AG08395 (cell line): ENCODE results near the gene ENTPD8.
A peak's percentile ranks its signal among the peaks of the same experiment; 100 is the strongest.
"Not testable (repeated sequence)": the region's sequence is repeated elsewhere in the genome, so short reads cannot be mapped to it uniquely, and the experiment has no call there.

Experiments
- DNase-seq: peaks from one replicate; pipeline ENCODE4 v3.0.0; 2012; ENCODE audit warnings: mixed read lengths, low spot score

Gene ENTPD8

GRCh38 chr9:137476856-137477255 lies 35.7 kb upstream of the ENTPD8 start:
- no peak for DNase-seq

DNA sequence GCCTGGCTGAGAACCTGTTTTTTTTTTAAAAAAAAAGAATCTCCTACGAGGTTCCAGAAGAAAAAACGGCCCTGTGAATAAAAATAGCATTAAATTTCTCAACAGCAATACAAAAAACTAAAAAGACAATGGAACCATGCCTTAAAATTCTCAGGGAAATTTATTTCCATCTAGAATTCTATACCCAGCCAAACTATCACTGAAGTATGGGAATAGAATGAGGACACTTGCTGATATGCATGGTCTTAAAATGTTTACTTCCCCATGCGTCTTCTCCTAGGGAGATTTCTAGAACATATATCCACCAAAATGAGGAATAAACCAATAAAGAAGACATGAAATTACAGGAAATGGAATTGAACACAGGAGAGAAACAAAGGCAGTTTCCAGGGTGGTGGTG lies 34.5 kb upstream of the ENTPD8 start:
- DNase-seq: no peak

GRCh38 chr9:137474271-137474670 lies 33.1 kb upstream of the ENTPD8 start:
- no peak for DNase-seq

DNA sequence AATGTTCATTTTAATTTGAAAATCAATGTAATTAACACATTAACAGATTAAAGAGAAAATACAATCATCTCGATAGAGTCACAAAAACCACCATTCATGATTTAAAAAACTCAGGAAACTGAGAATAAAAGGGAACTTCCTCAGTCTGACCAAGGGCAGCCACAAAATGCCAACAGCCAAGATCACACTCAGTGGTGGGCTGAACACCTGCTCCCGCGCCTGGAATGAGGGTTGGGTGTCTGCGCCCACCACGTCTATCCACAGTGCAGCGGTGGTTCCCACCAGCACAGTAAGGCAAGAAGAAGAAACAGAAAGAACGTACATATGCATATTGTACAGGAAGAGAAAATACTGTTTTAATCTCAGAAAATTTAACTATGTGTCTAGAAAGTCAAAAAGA lies 29.6 kb upstream of the ENTPD8 start:
- DNase-seq: no peak

- DNase-seq: no peak
Measured at GRCh38 chr9:137467896-137468295, 26.7 kb upstream of the ENTPD8 start.

GRCh38 chr9:137467161-137467581 lies 26.0 kb upstream of the ENTPD8 start:
- DNase-seq: no peak

DNA sequence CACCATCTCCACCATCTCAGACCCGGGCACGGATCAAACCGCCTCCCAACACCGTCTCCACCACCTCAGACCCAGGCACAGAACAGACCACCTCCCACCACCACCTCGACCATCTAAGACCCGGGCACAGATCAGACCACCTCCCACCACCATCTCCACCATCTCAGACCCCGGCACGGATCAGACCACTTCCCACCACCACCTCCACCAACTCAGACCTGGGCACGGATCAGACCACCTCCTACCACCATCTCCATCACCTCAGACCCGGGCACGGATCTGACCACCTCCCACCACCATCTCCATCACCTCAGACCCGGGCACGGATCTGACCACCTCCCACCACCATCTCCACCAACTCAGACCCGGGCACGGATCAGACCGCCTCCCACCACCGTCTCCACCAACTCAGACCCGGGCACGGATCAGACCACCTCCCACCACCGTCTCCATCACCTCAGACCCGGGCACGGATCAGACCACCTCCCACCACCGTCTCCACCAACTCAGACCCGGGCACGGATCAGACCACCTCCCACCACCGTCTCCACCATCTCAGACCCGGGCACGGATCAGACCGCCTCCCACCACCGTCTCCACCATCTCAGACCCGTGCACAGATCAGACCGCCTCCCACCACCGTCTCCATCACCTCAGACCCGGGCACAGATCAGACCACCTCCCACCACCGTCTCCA lies 25.4 kb upstream of the ENTPD8 start:
- not testable (repeated sequence) for DNase-seq

DNA sequence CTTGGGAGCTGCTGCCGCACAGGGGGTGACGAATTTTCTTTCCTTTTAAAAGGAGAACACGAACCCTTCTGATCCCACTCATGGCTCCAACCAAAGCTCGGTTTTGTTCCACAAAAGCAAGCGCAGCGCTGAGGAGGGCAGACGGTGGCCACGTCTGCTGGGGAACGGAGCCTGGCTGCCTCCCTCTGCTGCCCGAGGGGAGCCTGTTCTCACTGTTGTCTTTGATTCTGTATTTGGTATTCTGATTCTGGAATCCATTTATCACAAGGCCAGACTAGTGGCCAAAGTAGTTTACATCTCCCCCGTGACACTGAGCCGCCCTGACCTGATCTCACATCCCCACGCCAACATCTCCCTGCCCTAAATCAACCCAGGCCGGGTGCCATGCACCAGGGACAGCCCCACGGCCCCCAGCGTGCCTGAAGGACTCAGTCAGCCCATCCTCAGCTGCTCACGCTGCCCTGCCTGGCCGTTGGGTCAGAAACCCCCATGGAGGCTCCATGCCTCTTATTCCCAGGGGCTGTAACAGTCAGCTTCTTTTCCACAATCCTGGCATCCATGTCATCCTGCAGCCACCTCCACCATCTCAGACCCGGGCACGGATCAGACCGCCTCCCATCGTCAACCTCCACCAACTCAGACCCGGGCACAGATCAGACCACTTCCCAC lies 24.7 kb upstream of the ENTPD8 start:
- no peak for DNase-seq

DNA sequence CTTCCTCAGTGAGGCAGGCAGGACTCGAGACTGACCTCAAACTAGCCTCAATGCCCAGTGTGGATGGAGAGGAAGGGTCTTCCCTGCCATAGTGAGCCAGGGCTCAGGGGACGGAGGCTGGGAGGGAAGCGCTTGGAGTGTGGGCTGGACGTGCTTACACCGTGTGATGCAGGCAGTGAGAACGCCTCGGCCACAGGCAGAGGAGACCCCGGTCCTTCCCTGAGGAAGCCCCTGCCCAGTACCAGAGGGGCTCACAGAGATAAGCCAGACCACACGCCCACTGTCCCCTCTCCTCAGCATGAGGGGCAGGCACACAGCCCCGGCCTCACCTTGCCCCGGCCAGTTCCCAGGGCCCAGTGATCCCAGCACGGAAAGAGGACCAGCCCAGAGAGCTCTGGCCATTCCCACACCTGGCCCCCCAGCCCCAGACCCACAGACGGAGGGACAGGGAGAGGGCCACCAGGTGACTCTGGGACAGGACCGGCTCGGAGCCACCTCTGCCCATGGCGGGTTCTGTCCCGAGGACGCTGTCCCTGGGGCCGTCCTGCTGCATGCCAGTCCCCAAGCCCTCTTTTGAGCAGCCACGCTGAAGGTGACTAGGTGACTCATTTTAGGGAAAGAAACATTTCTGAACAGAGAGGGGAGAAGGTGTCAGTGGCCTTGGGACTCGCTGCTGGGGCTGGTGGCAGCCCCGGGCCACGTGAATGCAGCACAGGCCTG lies 24.0 kb upstream of the ENTPD8 start:
- no peak for DNase-seq

DNA sequence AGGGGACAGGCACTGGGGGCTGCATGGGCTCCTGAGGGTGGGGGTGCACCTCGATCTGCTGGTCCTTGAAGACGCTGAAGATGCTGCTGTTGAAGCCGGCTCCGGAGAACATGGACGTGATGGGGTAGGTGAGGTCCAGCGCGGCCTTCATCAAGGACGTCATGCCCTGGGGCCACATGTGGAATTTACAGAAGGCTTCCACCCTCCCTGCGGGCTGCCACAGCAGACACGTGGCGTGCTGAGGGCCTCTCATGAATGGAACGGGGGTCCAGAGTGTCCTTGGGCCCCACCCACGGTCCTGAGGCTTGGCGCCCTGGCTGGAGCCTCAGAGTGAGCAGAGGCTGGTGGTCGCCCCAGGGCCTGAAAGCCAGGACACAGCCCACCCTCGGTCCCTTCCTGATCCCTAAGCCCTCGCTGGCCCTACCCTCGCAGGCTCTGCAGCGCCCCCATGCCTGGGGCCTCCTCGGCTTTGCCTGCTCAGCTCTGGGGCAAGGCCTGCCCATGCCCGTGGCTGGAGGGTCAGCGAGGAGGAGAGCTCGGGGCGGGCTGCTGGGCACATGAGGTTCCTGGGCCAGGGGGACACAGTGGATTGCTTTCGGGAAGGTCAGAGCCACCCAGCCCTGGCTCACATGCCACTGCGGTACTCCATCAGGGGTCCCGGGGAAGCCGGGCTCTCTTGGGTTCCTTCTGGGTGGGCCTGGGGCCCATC lies 23.3 kb upstream of the ENTPD8 start:
- DNase-seq: no peak

DNA sequence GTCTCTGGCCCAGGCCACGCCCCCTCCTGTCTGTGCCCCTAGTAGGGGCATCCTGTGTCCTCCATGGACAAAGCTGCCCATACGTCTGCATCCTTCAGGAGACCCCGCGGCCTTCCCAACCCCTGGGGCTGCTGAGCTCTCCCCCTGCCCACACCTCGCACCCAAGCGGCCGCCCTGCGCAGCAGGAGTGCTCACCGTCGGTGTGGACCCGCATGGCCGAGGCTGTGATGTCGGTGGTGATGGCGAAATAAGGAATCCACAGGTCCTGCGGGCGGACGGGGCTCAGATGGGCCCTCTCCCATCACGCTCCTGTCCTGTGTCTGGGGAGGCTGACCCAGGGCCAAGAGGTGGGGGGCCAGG lies 22.8 kb upstream of the ENTPD8 start:
- no peak for DNase-seq

- no peak for DNase-seq
Measured at GRCh38 chr9:137462986-137463930, 22.1 kb upstream of the ENTPD8 start.

- no peak for DNase-seq
Measured at GRCh38 chr9:137462396-137462985, 21.3 kb upstream of the ENTPD8 start.

- peak; percentile 67 for DNase-seq
Measured at GRCh38 chr9:137461663-137462395, 20.7 kb upstream of the ENTPD8 start.

DNA sequence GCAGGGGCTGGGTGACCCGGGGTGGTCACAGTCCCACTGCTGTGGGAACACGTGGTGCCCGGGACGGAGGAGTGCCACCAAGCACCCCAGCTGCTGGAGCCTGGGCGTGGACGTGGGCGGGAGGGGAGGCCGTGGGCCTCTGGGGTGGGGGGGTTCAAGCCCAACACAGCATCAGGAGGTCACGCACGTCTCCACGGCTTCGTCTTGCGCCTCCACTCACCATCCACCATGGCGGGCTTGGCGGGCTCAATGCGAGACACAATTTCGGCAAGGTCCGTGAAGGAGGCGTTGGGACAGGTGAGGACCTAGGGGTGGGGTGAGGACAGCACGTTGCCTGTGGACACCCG lies 20.1 kb upstream of the ENTPD8 start:
- no peak for DNase-seq

- DNase-seq: no peak
Measured at GRCh38 chr9:137460363-137461315, 19.5 kb upstream of the ENTPD8 start.

DNA sequence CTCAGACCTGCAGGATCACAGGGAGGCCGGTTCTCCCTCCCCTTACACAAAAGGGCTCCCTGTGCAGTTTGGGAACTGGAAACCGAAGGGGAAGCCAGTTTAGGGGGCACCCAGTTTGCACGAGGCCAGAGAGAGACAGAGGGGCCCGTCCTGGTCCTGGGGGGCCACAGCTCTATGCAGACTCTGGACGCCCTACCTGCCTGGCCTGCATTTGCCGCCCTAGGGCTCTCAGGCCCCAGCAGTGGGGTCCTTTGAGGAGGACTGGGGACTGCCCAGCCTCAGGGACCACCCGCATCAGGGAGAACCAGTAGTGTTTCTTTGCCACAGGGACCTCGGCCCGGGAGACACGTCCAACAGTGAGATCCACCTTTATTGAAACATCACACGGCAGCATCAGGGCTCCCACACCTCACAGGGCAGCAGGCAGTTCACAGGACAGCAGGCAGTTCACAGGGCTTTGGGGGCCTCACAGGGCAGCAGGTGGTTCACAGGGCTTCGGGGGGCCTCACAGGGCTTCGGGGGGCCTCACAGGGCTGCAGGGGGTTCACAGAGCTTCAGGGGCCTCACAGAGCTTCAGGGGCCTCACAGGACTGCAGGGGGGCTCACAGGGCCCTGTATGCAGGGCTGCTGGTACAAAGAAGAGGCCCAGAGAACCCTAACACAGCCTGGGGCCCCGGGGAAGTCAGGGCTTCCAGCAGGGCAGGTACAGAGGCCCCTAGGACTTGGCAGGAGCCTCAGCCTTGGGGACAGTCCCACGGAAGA lies 18.6 kb upstream of the ENTPD8 start:
- DNase-seq: no peak

DNA sequence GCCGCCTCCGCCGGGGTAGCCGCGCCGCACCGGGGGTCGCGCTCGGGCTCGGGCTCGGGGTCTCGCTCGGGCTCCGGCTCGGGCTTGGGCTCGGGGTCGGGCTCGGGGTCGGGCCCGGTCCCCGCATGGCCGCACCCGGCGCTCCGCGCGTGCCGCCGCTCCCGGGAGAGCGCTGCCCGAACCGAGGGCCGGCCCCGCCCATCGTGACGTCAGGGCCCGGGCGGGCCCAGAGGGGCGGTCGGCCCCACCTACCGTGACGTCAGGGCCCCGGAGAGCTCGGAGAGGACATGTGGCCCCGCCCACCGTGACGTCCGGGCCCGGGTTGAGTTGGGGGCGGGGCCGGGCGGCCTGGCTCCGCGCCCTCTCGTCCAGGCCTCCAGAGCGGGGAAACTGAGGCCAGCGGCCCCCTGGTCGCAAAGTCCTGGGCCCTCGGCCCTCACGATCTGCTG lies 18.0 kb upstream of the ENTPD8 start, which contains the start of gene NSMF:
NSMF (minus strand) TSS at position 183 of the 449 bp plus-strand sequence. CDS start 232 bp downstream, outside the sequence.
- DNase-seq: peak; percentile 100
